Effector memory CD8-positive, alpha-beta T cell (primary cell): ENCODE results near the gene PLAAT2.
"Not testable (repeated sequence)": the region's sequence is repeated elsewhere in the genome, so short reads cannot be mapped to it uniquely, and the experiment has no call there.

Source experiments
- ATAC-seq: fragments of 150-1000 bp; cut with Tn5 transposase; replicated peaks from 2 replicates; pipeline ENCODE4 v1.10.0; 2021; ENCODE audit warnings: mild to moderate bottlenecking, moderate library complexity
- DNase-seq, 3 experiments: peaks; one replicate each; pipeline ENCODE4 v3.0.0; 2021
- H3K27ac Mint-ChIP-seq, 2 donors: one replicate each; pipeline ENCODE4 v1.8.0; 2022; ENCODE audit warnings: mild to moderate bottlenecking in 2 of 2, mixed read lengths in 2 of 2, moderate library complexity in 2 of 2
- H3K27me3 Mint-ChIP-seq, 2 donors: one replicate each; pipeline ENCODE4 v1.8.0; 2022; ENCODE audit warnings: mixed read lengths in 2 of 2
- H3K36me3 Mint-ChIP-seq: one replicate; pipeline ENCODE4 v1.8.0; 2022; ENCODE audit warnings: mild to moderate bottlenecking, moderate library complexity, mixed read lengths; ENCODE audit not compliant: insufficient read depth
- H3K4me1 Mint-ChIP-seq, 2 donors: one replicate each; pipeline ENCODE4 v1.8.0; 2022; ENCODE audit warnings: low read depth in 2 of 2, mixed read lengths in 2 of 2
- H3K4me3 Mint-ChIP-seq, 2 donors: one replicate each; pipeline ENCODE4 v1.8.0; 2022; ENCODE audit warnings: mild to moderate bottlenecking in 2 of 2, mixed read lengths in 2 of 2, moderate library complexity in 2 of 2
- H3K9me3 Mint-ChIP-seq, 2 donors: one replicate each; pipeline ENCODE4 v1.8.0; 2022; ENCODE audit warnings: mixed read lengths in 2 of 2

The PLAAT2 gene

GRCh38 chr11:63550156-63550700, 13.0 kb downstream of the PLAAT2 start:
- peaks cover 58% of the 10 kb centered on the region for H3K36me3 Mint-ChIP-seq
- H3K4me1 Mint-ChIP-seq = peaks cover 46 to 63% of the 10 kb centered on the region in 2 donors
- H3K9me3 Mint-ChIP-seq, ATAC-seq, DNase-seq, H3K27me3 Mint-ChIP-seq: not testable (repeated sequence)
- peak overlapping the region in 1 of 2 donors; percentile 97 for H3K27ac Mint-ChIP-seq
- H3K4me3 Mint-ChIP-seq = peak overlapping the region; percentile 78 to 80

- DNase-seq (no peak), ATAC-seq (no peak)
- H3K27ac Mint-ChIP-seq = peak overlapping the region; percentile 24 to 77
- H3K4me3 Mint-ChIP-seq = peak overlapping the region; percentile 21 to 69
- H3K27me3 Mint-ChIP-seq = no peaks in the 10 kb centered on the region
- peaks cover 59% of the 10 kb centered on the region for H3K36me3 Mint-ChIP-seq
- no peaks in the 10 kb centered on the region for H3K9me3 Mint-ChIP-seq
- H3K4me1 Mint-ChIP-seq = peaks cover 41 to 61% of the 10 kb centered on the region in 2 donors
These were observed 13.8 kb downstream of the PLAAT2 start for GRCh38 chr11:63549411-63549810.

DNA sequence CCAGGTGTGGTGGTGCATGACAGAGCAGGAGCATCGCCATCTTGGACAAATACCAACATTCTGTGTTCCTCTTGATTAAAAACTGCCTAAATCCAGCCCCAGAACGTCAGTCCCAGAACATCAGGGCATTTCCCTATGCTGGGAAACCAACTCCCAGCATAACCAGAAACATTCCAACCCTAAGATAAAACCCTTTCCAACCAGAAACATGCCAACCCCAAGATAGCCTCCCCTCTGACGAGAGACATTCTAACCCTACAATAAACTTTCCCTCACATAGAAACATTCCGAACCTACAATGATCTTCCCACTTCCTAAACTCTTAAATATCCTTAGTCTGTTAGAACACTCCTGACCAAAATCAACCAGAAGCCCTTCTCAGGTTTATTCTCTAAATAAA, 15.0 kb downstream of the PLAAT2 start:
- Mint-ChIP-seq H3K9me3 (no peaks in the 10 kb centered on the region), H3K27ac (peak overlapping the region; percentile 14 to 52), H3K27me3 (no peaks in the 10 kb centered on the region), H3K4me3 (no peak overlapping the region), H3K36me3 (peaks cover 59% of the 10 kb centered on the region), H3K4me1 (peaks cover 36 to 54% of the 10 kb centered on the region in 2 donors)
- no peak for ATAC-seq
- DNase-seq = no peak

GRCh38 chr11:63547061-63547460, 16.1 kb downstream of the PLAAT2 start:
- Mint-ChIP-seq H3K27me3 (no peaks in the 10 kb centered on the region), H3K36me3 (peaks cover 47% of the 10 kb centered on the region), H3K27ac (peak overlapping the region in 1 of 2 donors; percentile 84), H3K4me3 (no peak overlapping the region), H3K4me1 (peaks cover 34 to 51% of the 10 kb centered on the region in 2 donors), H3K9me3 (no peaks in the 10 kb centered on the region)
- ATAC-seq (no peak), DNase-seq (no peak)

DNA sequence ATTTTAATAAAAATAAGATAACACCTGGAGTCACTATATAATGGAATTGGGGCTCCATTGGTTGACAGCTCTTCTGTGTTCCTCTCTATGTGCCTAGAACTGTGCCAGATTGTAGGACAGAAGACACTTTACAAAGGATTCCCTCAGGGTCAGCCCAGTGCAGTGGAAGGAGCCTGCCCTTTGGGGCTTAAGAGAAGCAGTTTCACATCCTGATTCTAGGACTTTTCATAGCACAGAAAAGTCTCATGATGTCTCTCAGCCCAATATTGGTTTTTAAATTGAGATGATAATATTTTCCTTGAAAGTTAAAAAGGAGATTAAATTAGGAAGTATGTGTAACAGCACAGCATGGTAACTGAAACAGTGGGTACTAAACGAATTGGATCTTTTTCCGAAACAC, 19.5 kb downstream of the PLAAT2 start:
- Mint-ChIP-seq H3K27ac (peak overlapping the region in 1 of 2 donors; percentile 85), H3K27me3 (no peaks in the 10 kb centered on the region), H3K36me3 (peaks cover 59% of the 10 kb centered on the region), H3K4me1 (peaks cover 42 to 54% of the 10 kb centered on the region in 2 donors), H3K4me3 (no peak overlapping the region), H3K9me3 (no peaks in the 10 kb centered on the region)
- no peak for ATAC-seq
- no peak for DNase-seq

DNA sequence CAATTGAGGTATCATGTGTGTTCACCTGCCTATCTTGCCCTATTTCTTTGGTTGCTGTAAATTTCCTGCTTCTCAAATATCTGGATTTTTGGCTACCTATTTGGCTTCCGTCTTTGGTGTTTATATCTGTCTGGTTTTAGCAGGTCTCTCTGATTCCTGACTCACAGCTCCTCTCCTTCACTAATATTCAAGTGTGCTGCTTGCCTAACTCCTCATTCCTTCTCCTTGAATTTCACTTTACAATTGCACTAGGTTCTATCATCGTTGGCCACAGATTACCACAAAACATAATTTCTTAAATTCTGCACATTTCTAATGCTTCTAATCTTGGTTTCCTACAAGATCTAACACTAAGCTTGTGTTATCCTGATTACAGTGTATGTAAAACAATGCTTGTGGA, 20.7 kb downstream of the PLAAT2 start:
- Mint-ChIP-seq H3K36me3 (peaks cover 60% of the 10 kb centered on the region), H3K27ac (peak overlapping the region; percentile 77 to 85), H3K4me3 (peak overlapping the region in 1 of 2 donors; percentile 32), H3K4me1 (peaks cover 50 to 61% of the 10 kb centered on the region in 2 donors)
- H3K27me3 Mint-ChIP-seq, ATAC-seq, H3K9me3 Mint-ChIP-seq, DNase-seq: not testable (repeated sequence)

GRCh38 chr11:63537293-63538101, 25.7 kb downstream of the PLAAT2 start:
- H3K36me3 Mint-ChIP-seq = peaks cover 63% of the 10 kb centered on the region
- H3K4me1 Mint-ChIP-seq = peaks cover 76 to 77% of the 10 kb centered on the region in 2 donors
- H3K9me3 Mint-ChIP-seq = no peaks in the 10 kb centered on the region
- peak; percentile 11 for ATAC-seq
- no peaks in the 10 kb centered on the region for H3K27me3 Mint-ChIP-seq
- H3K4me3 Mint-ChIP-seq = peak overlapping the region; percentile 94 to 95
- DNase-seq = no peak
- H3K27ac Mint-ChIP-seq = peak overlapping the region; percentile 98 to 99

DNA sequence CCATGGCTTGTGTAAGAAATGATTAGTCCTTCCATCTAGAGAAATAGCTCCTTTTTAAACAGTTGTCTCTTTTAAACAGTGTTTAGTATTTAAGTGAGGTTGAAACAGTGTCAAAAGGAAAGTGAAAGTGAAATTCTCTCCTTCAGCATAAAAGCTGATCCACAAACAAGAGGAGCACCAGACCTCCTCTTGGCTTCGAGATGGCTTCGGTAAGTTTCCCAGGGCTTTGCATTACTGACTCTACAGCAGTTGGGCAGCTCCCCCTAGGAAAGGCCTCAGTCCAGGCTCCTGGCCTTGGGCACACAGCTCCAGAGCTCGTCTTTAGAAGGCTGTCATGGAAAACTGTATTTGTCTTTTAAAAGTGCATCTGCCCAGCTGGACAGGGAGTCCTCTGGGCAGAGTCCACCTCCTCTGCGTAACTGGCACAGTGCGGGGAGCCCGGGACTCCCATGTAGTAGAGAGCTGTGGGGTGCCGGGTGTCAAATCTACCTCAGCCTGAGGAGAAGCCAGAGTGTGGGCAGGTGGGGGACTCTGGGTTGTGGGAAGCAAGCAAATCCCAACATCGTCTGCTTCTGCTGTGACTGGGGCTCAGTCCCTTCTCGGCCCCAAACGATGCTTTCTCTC, 26.4 kb downstream of the PLAAT2 start, which contains the start of gene PLAAT4:
PLAAT4 (plus strand) TSS at position 140 of the 624 bp plus-strand sequence; CDS start at position 201, 61 bp downstream.
- H3K27ac Mint-ChIP-seq = peak within 1 kb of the TSS; percentile 98 to 99
- H3K36me3 Mint-ChIP-seq = peaks cover 63% of the 10 kb centered on the region
- ATAC-seq (peak; percentile 44), DNase-seq (peak in 2 of 3 experiments; percentile 30 to 56)
- H3K27me3 Mint-ChIP-seq = no peaks in the 10 kb centered on the region
- H3K9me3 Mint-ChIP-seq = no peaks in the 10 kb centered on the region
- H3K4me3 Mint-ChIP-seq = peak within 1 kb of the TSS; percentile 94 to 95
- H3K4me1 Mint-ChIP-seq = peaks cover 78% of the 10 kb centered on the region in 2 donors

DNA sequence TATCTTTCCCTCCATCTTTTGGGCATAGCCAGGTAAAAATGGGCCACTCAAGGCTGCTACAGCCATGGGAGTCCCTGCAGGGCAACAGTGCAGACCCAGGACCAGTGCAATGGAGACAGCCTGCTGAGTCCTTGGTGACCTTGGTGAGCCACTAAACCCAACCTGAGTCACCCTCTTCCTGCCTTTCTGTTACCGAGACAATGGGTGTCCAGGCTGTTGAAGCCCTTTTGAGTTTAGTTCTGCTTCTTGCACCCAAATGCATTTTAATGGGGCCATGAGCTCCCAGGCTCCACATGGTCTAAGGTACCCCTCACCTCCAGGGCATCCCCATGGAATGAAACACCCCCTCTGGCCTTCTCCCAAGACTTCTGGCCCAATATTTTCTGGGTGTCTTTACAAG, 27.4 kb downstream of the PLAAT2 start:
- peak; percentile 31 for ATAC-seq
- peak in 2 of 3 experiments; percentile 33 to 37 for DNase-seq

GRCh38 chr11:63534895-63535461, 28.2 kb downstream of the PLAAT2 start:
- peak overlapping the region; percentile 98 to 99 for H3K27ac Mint-ChIP-seq
- peaks cover 76 to 77% of the 10 kb centered on the region in 2 donors for H3K4me1 Mint-ChIP-seq
- DNase-seq (peak; percentile 33 to 48 (median 38)), ATAC-seq (peak; percentile 47)
- H3K27me3 Mint-ChIP-seq = no peaks in the 10 kb centered on the region
- peaks cover 48% of the 10 kb centered on the region for H3K36me3 Mint-ChIP-seq
- H3K9me3 Mint-ChIP-seq = no peaks in the 10 kb centered on the region
- H3K4me3 Mint-ChIP-seq = peak overlapping the region; percentile 94 to 95

More for the DNA sequence above, 27.4 kb downstream of the PLAAT2 start:
- Mint-ChIP-seq H3K4me3 (peak overlapping the region; percentile 94 to 95), H3K9me3 (no peaks in the 10 kb centered on the region), H3K36me3 (peaks cover 55% of the 10 kb centered on the region), H3K27ac (peak overlapping the region; percentile 98 to 99), H3K4me1 (peaks cover 79 to 81% of the 10 kb centered on the region in 2 donors), H3K27me3 (no peaks in the 10 kb centered on the region)

GRCh38 chr11:63534076-63534475, 29.1 kb downstream of the PLAAT2 start:
- H3K27ac Mint-ChIP-seq = peak overlapping the region; percentile 98 to 99
- peaks cover 74 to 76% of the 10 kb centered on the region in 2 donors for H3K4me1 Mint-ChIP-seq

GRCh38 chr11:63532799-63533475, 30.2 kb downstream of the PLAAT2 start:
- H3K27me3 Mint-ChIP-seq = no peaks in the 10 kb centered on the region
- DNase-seq (no peak), ATAC-seq (no peak)
- H3K36me3 Mint-ChIP-seq = peaks cover 28% of the 10 kb centered on the region
- H3K4me3 Mint-ChIP-seq = peak overlapping the region; percentile 71 to 95
- H3K9me3 Mint-ChIP-seq = no peaks in the 10 kb centered on the region
- peaks cover 66 to 68% of the 10 kb centered on the region in 2 donors for H3K4me1 Mint-ChIP-seq
- peak overlapping the region; percentile 98 to 99 for H3K27ac Mint-ChIP-seq

More at GRCh38 chr11:63534076-63534475, 29.1 kb downstream of the PLAAT2 start:
- peak overlapping the region; percentile 71 to 95 for H3K4me3 Mint-ChIP-seq
- ATAC-seq = no peak
- H3K36me3 Mint-ChIP-seq = peaks cover 39% of the 10 kb centered on the region
- H3K9me3 Mint-ChIP-seq = no peaks in the 10 kb centered on the region
- no peak for DNase-seq
- no peaks in the 10 kb centered on the region for H3K27me3 Mint-ChIP-seq
